ENCODE data around the gene PLA2G2F. TPM values are rescaled to one million over a fixed set of nuclear protein-coding genes. Genes with fewer than 3 reads are reported as not detected.

The PLA2G2F gene
- total and polyA plus RNA-seq, 10 of the 15 experiments (the other 5 are each of a cell fraction or from before 2014, with no cell fraction given) = 0.03 TPM; not detected in 9

DNA sequence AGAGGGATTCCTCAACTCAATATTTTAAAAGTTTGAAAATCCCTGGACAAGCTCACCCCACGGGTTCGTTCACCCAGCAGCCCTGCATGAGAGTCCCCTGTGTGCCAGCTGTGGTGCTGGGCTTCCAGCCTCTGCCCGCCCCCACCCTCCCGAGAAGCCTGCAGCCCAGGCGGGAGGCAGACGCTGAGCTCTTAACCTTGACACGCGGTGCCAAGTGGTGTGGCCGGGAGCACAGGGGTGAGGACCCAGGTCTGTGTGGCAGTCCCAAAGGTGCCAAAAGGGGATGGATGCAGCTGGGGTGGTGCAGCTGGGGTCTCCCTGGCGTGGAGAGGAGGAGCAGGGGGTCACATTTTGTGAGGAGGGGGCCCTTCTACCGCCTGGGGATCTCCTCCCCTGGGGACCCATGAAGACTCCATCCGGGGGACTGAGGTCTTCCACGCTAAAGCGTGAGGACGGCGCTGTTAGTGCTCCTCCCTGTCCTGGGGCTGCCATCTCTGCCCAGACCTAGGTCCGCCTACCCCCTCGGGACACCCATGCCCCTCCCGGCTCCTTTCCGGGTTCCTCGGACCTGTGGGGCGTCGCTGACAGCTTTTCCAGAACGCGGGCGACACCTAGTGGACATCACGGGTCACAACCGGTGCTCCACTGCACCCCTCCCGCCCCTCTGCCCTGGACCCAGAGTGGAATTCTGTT lies 12.9 kb downstream of the PLA2G2F start (continued):
- TF ChIP-seq, protein P1, sequence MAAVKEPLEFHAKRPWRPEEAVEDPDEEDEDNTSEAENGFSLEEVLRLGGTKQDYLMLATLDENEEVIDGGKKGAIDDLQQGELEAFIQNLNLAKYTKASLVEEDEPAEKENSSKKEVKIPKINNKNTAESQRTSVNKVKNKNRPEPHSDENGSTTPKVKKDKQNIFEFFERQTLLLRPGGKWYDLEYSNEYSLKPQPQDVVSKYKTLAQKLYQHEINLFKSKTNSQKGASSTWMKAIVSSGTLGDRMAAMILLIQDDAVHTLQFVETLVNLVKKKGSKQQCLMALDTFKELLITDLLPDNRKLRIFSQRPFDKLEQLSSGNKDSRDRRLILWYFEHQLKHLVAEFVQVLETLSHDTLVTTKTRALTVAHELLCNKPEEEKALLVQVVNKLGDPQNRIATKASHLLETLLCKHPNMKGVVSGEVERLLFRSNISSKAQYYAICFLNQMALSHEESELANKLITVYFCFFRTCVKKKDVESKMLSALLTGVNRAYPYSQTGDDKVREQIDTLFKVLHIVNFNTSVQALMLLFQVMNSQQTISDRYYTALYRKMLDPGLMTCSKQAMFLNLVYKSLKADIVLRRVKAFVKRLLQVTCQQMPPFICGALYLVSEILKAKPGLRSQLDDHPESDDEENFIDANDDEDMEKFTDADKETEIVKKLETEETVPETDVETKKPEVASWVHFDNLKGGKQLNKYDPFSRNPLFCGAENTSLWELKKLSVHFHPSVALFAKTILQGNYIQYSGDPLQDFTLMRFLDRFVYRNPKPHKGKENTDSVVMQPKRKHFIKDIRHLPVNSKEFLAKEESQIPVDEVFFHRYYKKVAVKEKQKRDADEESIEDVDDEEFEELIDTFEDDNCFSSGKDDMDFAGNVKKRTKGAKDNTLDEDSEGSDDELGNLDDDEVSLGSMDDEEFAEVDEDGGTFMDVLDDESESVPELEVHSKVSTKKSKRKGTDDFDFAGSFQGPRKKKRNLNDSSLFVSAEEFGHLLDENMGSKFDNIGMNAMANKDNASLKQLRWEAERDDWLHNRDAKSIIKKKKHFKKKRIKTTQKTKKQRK (IDR thresholded peaks at IDR 0.05; ENCODE audit: low read depth, low read length) = no peak
- TF ChIP-seq TARDBP (IDR thresholded peaks at IDR 0.05; ENCODE audit: borderline replicate concordance) (no peak), ASH2L (IDR thresholded peaks at IDR 0.05; ENCODE audit: borderline replicate concordance, low read depth) (no peak), DPF2 (IDR thresholded peaks at IDR 0.05) (0 out of 2 replicates have a peak, but pooled peaks have one; percentile 44), POU2F2 (IDR thresholded peaks at IDR 0.05; ENCODE audit: borderline replicate concordance, low read depth, low read length) (peak; percentile 33; the same call in 1 of the 3 replicates), ZNF24 (IDR thresholded peaks at IDR 0.05) (no peak), CHD1 (IDR thresholded peaks at IDR 0.05; ENCODE audit: low read depth, low read length) (no peak), STAT3 (IDR thresholded peaks at IDR 0.05; ENCODE audit: low read depth, low read length) (no peak), TCF7 (IDR thresholded peaks at IDR 0.05; ENCODE audit: borderline replicate concordance) (no peak), ZNF217 (IDR thresholded peaks at IDR 0.05) (no peak), ETV6 (conservative IDR thresholded peaks at IDR 0.05 in 1 of 2, IDR thresholded peaks at IDR 0.05 in 1 of 2; ENCODE audit: borderline replicate concordance in 1 of 2, low read depth in 1 of 2) (no peak), BMI1 (IDR thresholded peaks at IDR 0.05; ENCODE audit: borderline replicate concordance) (no peak), RUNX3 (IDR thresholded peaks at IDR 0.05; ENCODE audit: low read length) (no peak), SPI1 (IDR thresholded peaks at IDR 0.05; ENCODE audit: borderline replicate concordance, insufficient read depth, low read depth, low read length) (no peak), CHD2 (IDR thresholded peaks at IDR 0.05; ENCODE audit: borderline replicate concordance, low read depth, low read length) (0 out of 2 replicates have a peak, but pooled peaks have one; percentile 38), EZH2 (IDR thresholded peaks at IDR 0.05; ENCODE audit: borderline replicate concordance, control insufficient read depth, low read depth, low read length) (no peak), ZNF384 (IDR thresholded peaks at IDR 0.05; ENCODE audit: borderline replicate concordance, low read depth, low read length) (no peak), SRF (IDR thresholded peaks at IDR 0.05; ENCODE audit: low read depth in 2 of 2, low read length in 2 of 2) (no peak), CEBPB (IDR thresholded peaks at IDR 0.05; ENCODE audit: borderline replicate concordance in 1 of 2, low read depth in 2 of 2, low read length in 2 of 2) (no peak), BCL11A (IDR thresholded peaks at IDR 0.05; ENCODE audit: low read depth, low read length) (no peak), POLR2AphosphoS2 (IDR thresholded peaks at IDR 0.05; ENCODE audit: low read depth, low read length) (no peak), GATAD2B (conservative IDR thresholded peaks at IDR 0.05; ENCODE audit: low read depth) (0 out of 2 replicates have a peak, but pooled peaks have one; percentile 39)
- TF ChIP-seq, protein P2, sequence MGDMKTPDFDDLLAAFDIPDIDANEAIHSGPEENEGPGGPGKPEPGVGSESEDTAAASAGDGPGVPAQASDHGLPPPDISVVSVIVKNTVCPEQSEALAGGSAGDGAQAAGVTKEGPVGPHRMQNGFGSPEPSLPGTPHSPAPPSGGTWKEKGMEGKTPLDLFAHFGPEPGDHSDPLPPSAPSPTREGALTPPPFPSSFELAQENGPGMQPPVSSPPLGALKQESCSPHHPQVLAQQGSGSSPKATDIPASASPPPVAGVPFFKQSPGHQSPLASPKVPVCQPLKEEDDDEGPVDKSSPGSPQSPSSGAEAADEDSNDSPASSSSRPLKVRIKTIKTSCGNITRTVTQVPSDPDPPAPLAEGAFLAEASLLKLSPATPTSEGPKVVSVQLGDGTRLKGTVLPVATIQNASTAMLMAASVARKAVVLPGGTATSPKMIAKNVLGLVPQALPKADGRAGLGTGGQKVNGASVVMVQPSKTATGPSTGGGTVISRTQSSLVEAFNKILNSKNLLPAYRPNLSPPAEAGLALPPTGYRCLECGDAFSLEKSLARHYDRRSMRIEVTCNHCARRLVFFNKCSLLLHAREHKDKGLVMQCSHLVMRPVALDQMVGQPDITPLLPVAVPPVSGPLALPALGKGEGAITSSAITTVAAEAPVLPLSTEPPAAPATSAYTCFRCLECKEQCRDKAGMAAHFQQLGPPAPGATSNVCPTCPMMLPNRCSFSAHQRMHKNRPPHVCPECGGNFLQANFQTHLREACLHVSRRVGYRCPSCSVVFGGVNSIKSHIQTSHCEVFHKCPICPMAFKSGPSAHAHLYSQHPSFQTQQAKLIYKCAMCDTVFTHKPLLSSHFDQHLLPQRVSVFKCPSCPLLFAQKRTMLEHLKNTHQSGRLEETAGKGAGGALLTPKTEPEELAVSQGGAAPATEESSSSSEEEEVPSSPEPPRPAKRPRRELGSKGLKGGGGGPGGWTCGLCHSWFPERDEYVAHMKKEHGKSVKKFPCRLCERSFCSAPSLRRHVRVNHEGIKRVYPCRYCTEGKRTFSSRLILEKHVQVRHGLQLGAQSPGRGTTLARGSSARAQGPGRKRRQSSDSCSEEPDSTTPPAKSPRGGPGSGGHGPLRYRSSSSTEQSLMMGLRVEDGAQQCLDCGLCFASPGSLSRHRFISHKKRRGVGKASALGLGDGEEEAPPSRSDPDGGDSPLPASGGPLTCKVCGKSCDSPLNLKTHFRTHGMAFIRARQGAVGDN (IDR thresholded peaks at IDR 0.05) = no peak

Data from GM12878 (cell line).